HepG2 (cell line): Measurements from ENCODE around the gene SLC25A17.

Experiments used
- CTCF ChIP-seq: sonication (generic); formaldehyde crosslinking; IDR thresholded peaks from 2 replicates; pipeline ENCODE4 v1.5.0; 2020; ENCODE audit warnings: mild to moderate bottlenecking, missing genetic modification reagents, moderate library complexity
- HMG20A ChIP-seq: IDR thresholded peaks from 2 replicates; pipeline ENCODE4 v1.6.1; 2016; ENCODE audit warnings: borderline replicate concordance
- KAT7 ChIP-seq: IDR thresholded peaks from 2 replicates; pipeline ENCODE4 v1.6.1; 2018; ENCODE audit warnings: borderline replicate concordance, missing compliant biosample characterization
- KLF16 ChIP-seq, 2 experiments: sonication (generic) in 1 of 2; formaldehyde crosslinking in 1 of 2; IDR thresholded peaks; 2 replicates each; pipeline versions ENCODE4 v1.6.1 to v1.8.0; 2016 to 2023; ENCODE audit warnings: missing genetic modification reagents in 2 of 2, missing compliant biosample characterization in 1 of 2
- MZF1 ChIP-seq: sonication (generic); formaldehyde crosslinking; IDR thresholded peaks from 2 replicates; pipeline ENCODE4 v1.8.1; 2023; ENCODE audit warnings: mild to moderate bottlenecking, missing genetic modification reagents, borderline replicate concordance
- PHF20 ChIP-seq: sonication (generic); formaldehyde crosslinking; IDR thresholded peaks from 2 replicates; pipeline ENCODE4 v1.5.0; 2020; ENCODE audit warnings: mild to moderate bottlenecking, missing genetic modification reagents
- PREB ChIP-seq: sonication (generic); formaldehyde crosslinking; IDR thresholded peaks from 2 replicates; pipeline ENCODE4 v1.4.0; 2020; ENCODE audit warnings: missing genetic modification reagents
- SRF ChIP-seq: IDR thresholded peaks from 2 replicates; pipeline ENCODE4 v1.6.1; 2011; ENCODE audit warnings: mild to moderate bottlenecking, low read depth, low read length, moderate library complexity
- TCF7L2 ChIP-seq: IDR thresholded peaks from 2 replicates; pipeline ENCODE4 v1.6.1; 2011; ENCODE audit warnings: mild to moderate bottlenecking, low read depth, low read length, moderate library complexity
- TFAP4 ChIP-seq: sonication (generic); IDR thresholded peaks from 2 replicates; pipeline ENCODE4 v1.6.1; 2016; ENCODE audit warnings: low read depth, borderline replicate concordance
- ZMAT5 ChIP-seq: sonication (generic); formaldehyde crosslinking; IDR thresholded peaks from 2 replicates; pipeline ENCODE4 v1.5.0; 2020; ENCODE audit warnings: mild to moderate bottlenecking, low read depth, missing genetic modification reagents, borderline replicate concordance
- ZNF639 ChIP-seq: conservative IDR thresholded peaks from 2 replicates; pipeline ENCODE4 v1.6.1; 2018; ENCODE audit warnings: missing genetic modification reagents
- ZNF678 ChIP-seq: sonication (generic); formaldehyde crosslinking; IDR thresholded peaks from 2 replicates; pipeline ENCODE4 v1.4.0; 2020; ENCODE audit warnings: mild to moderate bottlenecking, missing genetic modification reagents

GRCh38 chr22:40766956-40767355 lies 52.2 kb downstream of the SLC25A17 start:
- no peak for TF ChIP-seq KLF16 (CRISPR knock-in tag; IDR thresholded peaks at IDR 0.05)
- TF ChIP-seq TFAP4, result no peak
- TF ChIP-seq MZF1 (CRISPR knock-in tag), result no peak
- TF ChIP-seq TCF7L2, result no peak
- no peak for TF ChIP-seq KAT7 (CRISPR knock-in tag)
- no peak for TF ChIP-seq PHF20 (CRISPR knock-in tag)
- no peak for TF ChIP-seq ZNF678
- no peak for TF ChIP-seq CTCF (CRISPR knock-in tag)
- no peak for TF ChIP-seq ZMAT5
- TF ChIP-seq PREB (CRISPR knock-in tag), result no peak
- no peak for TF ChIP-seq HMG20A
- no peak for TF ChIP-seq ZNF639 (CRISPR knock-in tag)
- no peak for TF ChIP-seq SRF
